IgD-negative memory B cell (primary cell): ENCODE data around the gene CFAP100. TPM values are rescaled to one million over a fixed set of nuclear protein-coding genes. Genes with fewer than 3 reads are reported as not detected.

Experiments
- H3K27ac Mint-ChIP-seq, 3 donors: one replicate each; pipeline ENCODE4 v1.8.0; 2020 to 2022; ENCODE audit warnings: mild to moderate bottlenecking in 3 of 3, mixed read lengths in 3 of 3, moderate library complexity in 1 of 3
- H3K27me3 Mint-ChIP-seq: one replicate; pipeline ENCODE4 v1.8.0; 2021; ENCODE audit warnings: mixed read lengths
- H3K36me3 Mint-ChIP-seq: one replicate; pipeline ENCODE4 v1.8.0; 2020; ENCODE audit warnings: mild to moderate bottlenecking, mixed read lengths
- H3K4me1 Mint-ChIP-seq, 3 donors: one replicate each; pipeline ENCODE4 v1.8.0; 2020 to 2022; ENCODE audit warnings: mixed read lengths in 3 of 3, mild to moderate bottlenecking in 1 of 3
- H3K4me3 Mint-ChIP-seq, 4 donors: one replicate each; pipeline ENCODE4 v1.8.0; 2020 to 2022; ENCODE audit warnings: mild to moderate bottlenecking in 4 of 4, mixed read lengths in 4 of 4, moderate library complexity in 3 of 4
- H3K9me3 Mint-ChIP-seq, 3 donors: one replicate each; pipeline ENCODE4 v1.8.0; 2020 to 2021; ENCODE audit warnings: mixed read lengths in 3 of 3, mild to moderate bottlenecking in 1 of 3
- polyA plus RNA-seq: library from polyadenylated mRNA; unstranded; fragments of 300-500 nt; fragmentation: Illumina TruSeq; gene quantifications from one replicate; pipeline ENCODE4 v1.2.3, GENCODE V29; 2021

Gene CFAP100
- polyA plus RNA-seq, 1 donor from 2014 or later, result not detected

DNA sequence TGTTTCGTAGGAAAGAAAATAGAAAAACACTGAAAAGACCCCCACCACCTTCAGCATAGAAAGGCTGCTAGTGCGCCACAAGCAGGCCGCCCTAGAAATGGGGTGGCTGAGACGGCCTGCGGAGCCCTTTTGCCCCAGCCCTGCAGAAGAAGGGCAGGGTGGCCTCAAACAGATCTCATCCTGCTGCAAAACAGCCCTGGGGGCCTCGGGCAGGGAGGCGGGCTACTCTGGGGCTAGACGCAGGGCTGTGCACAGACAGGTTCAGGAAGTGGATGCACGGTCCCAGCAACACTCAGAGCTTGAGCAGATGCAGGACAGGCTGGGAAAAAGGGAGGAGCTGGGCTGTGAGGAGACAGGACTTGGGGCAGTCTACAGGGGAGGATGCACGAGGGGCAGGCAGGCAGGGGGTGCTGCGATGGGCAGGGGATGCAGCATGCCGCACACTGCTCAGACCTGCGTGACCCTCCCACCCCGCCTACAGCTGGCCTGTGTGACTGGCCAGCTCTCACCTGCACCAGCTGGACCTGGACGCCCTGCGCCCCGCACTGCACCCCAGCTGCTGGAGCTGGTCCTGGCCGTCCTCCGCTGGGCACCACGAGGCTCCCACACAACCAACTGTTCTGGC lies 46.7 kb downstream of the CFAP100 start:
- Mint-ChIP-seq H3K4me1 (no peaks in the 10 kb centered on the region), H3K36me3 (peaks cover 7% of the 10 kb centered on the region), H3K9me3 (no peaks in the 10 kb centered on the region), H3K27ac (no peak overlapping the region), H3K4me3 (no peak overlapping the region), H3K27me3 (no peaks in the 10 kb centered on the region)

DNA sequence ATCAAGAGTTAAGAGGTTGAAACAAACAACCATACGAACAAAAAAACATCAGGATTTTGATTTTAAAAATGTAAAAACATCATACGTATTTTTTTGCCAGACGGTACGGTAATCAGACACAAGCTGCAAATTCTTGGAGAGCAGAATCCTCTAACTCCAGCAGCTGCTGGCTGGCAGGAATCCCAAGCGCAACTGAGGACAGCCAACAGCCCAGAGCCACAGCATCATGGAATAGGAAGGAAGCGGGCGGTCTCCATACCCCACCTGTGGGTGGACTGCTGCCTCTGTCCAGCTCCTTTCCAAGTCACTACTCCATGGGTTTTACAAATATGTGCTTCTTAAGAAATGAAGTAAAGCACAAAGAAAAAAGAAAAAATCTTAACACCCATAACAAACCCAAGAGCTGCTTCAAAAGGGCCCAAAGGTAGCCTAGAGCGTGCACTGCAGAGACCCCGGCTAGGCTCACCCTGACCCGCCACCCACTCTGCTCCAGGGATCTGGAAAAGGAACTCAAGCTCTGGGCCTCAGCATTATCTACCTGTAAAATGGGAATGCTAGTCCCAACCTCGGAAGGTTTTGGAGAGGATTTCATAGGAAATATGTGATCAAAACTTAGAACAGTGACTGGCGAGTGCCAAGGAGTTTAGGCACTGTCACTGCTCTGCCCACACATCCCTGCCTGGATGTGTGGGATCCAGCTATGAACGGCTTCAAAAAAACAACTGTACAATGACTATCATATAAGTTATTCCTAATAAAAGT lies 47.6 kb downstream of the CFAP100 start:
- Mint-ChIP-seq H3K4me3 (no peak overlapping the region), H3K36me3 (peaks cover 4% of the 10 kb centered on the region), H3K4me1 (peaks cover 0 to under 1% (median 0%) of the 10 kb centered on the region in 3 donors), H3K9me3 (no peaks in the 10 kb centered on the region), H3K27ac (no peak overlapping the region), H3K27me3 (no peaks in the 10 kb centered on the region)

GRCh38 chr3:126442856-126443242 lies 48.1 kb downstream of the CFAP100 start:
- Mint-ChIP-seq H3K4me1 (peaks cover 0 to 3% (median 0%) of the 10 kb centered on the region in 3 donors), H3K27me3 (no peaks in the 10 kb centered on the region), H3K36me3 (peaks cover 2% of the 10 kb centered on the region), H3K9me3 (no peaks in the 10 kb centered on the region), H3K27ac (no peak overlapping the region), H3K4me3 (no peak overlapping the region)

GRCh38 chr3:126445506-126445905 lies 50.8 kb downstream of the CFAP100 start:
- Mint-ChIP-seq H3K36me3 (no peaks in the 10 kb centered on the region), H3K9me3 (no peaks in the 10 kb centered on the region), H3K27me3 (no peaks in the 10 kb centered on the region), H3K27ac (no peak overlapping the region), H3K4me3 (no peak overlapping the region), H3K4me1 (peaks cover 0 to 3% (median 0%) of the 10 kb centered on the region in 3 donors)

GRCh38 chr3:126446301-126446700 lies 51.6 kb downstream of the CFAP100 start:
- H3K4me3 Mint-ChIP-seq, result no peak overlapping the region
- H3K27me3 Mint-ChIP-seq, result no peaks in the 10 kb centered on the region
- peaks cover 0 to 5% (median 0%) of the 10 kb centered on the region in 3 donors for H3K4me1 Mint-ChIP-seq
- H3K36me3 Mint-ChIP-seq, result no peaks in the 10 kb centered on the region
- no peak overlapping the region for H3K27ac Mint-ChIP-seq
- no peaks in the 10 kb centered on the region for H3K9me3 Mint-ChIP-seq

- no peaks in the 10 kb centered on the region for H3K27me3 Mint-ChIP-seq
- H3K4me1 Mint-ChIP-seq, result peaks cover 0 to 5% (median 0%) of the 10 kb centered on the region in 3 donors
- peaks cover 4% of the 10 kb centered on the region for H3K36me3 Mint-ChIP-seq
- H3K9me3 Mint-ChIP-seq, result no peaks in the 10 kb centered on the region
- H3K27ac Mint-ChIP-seq, result no peak overlapping the region
- no peak overlapping the region for H3K4me3 Mint-ChIP-seq
These were observed 52.1 kb downstream of the CFAP100 start for GRCh38 chr3:126446791-126447190.

DNA sequence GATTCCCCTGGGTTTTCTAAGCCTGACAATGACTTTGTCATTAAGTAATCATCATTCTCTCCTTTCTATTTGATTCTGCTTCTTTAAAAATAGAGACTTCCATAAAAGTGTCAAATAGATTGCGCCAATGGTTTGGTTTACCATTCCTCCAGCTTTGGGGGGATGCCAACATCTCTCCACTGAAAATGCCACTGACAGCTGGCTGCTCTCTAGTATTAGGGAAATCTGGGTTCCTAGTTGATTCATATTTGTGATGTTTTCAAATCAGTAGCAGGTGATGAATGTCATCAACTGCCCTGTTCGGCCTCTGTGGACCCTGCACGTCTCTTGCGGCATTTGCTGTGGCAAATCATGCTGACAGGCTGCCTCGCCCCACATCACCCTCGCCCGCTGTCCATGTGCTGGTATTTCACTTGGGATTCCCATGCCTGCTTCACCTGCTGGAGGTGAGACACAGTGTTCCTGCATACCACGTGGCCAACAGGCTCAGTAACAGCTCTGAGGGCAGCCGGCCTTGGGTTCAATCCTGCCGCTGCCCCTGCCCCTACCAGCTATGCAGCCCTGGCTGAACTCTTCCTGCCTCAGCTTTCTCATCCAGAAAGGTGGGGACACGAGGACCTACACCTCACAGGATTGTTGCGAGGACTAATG lies 52.9 kb downstream of the CFAP100 start:
- H3K36me3 Mint-ChIP-seq, result peaks cover 6% of the 10 kb centered on the region
- no peak overlapping the region for H3K27ac Mint-ChIP-seq
- no peaks in the 10 kb centered on the region for H3K27me3 Mint-ChIP-seq
- no peak overlapping the region for H3K4me3 Mint-ChIP-seq
- H3K4me1 Mint-ChIP-seq, result peaks cover 0 to 5% (median 0%) of the 10 kb centered on the region in 3 donors
- no peaks in the 10 kb centered on the region for H3K9me3 Mint-ChIP-seq

- Mint-ChIP-seq H3K27me3 (no peaks in the 10 kb centered on the region), H3K9me3 (no peaks in the 10 kb centered on the region), H3K27ac (peak overlapping the region in 1 of 3 donors; percentile 27), H3K4me3 (no peak overlapping the region), H3K36me3 (peaks cover 6% of the 10 kb centered on the region), H3K4me1 (peaks cover 0 to 5% (median 0%) of the 10 kb centered on the region in 3 donors)
These were observed 53.6 kb downstream of the CFAP100 start for GRCh38 chr3:126448136-126448892.

GRCh38 chr3:126448893-126449180 lies 54.1 kb downstream of the CFAP100 start:
- Mint-ChIP-seq H3K27me3 (no peaks in the 10 kb centered on the region), H3K4me3 (no peak overlapping the region), H3K9me3 (no peaks in the 10 kb centered on the region), H3K27ac (no peak overlapping the region), H3K36me3 (peaks cover 6% of the 10 kb centered on the region), H3K4me1 (peaks cover 0 to 5% (median 0%) of the 10 kb centered on the region in 3 donors)

DNA sequence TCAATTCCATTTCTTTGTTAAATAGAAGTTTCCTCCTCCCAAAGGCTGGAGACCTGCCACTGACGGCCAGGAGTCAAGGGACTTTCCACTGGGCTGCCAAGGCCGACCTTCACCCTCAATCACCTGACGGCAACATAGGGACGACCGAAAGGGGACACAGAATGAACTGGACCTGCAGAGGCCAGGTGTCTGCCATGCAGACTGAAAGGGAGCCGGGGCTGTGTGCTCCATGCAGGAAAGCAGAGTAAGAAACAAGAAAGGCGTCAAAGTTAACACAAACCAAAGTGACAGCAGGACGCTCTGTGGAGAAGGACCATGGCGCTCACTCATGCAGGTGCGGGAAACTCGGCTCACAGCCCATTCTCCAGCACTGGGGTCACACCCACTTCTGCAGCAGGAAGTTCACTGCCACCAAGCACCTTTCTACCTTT lies 54.9 kb downstream of the CFAP100 start:
- H3K4me3 Mint-ChIP-seq, result no peak overlapping the region
- H3K27me3 Mint-ChIP-seq, result no peaks in the 10 kb centered on the region
- H3K4me1 Mint-ChIP-seq, result peaks cover 0 to 5% (median 0%) of the 10 kb centered on the region in 3 donors
- peaks cover 7% of the 10 kb centered on the region for H3K36me3 Mint-ChIP-seq
- no peaks in the 10 kb centered on the region for H3K9me3 Mint-ChIP-seq
- H3K27ac Mint-ChIP-seq, result peak overlapping the region in 1 of 3 donors; percentile 74

DNA sequence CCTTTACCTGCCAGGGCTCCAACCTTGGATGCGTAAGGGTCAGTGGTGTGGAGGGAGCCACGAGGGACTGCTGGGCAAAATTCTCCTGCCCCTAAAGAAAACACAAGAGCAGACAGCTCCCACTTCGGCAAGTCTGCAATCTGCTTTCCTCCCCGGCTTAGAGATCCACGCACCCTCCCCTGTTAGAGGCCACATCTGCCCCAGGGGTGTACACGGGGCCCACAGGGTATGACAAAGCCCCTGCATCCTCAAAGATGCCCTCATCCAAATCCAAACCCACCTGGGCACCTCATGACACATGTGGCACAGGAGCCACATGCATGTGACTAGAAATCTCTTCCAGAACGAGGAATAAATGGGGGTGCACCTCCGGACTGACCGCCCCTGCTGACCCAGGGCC lies 55.5 kb downstream of the CFAP100 start:
- peak overlapping the region in 1 of 3 donors; percentile 74 for H3K27ac Mint-ChIP-seq
- no peak overlapping the region for H3K4me3 Mint-ChIP-seq
- peaks cover 0 to 5% (median 0%) of the 10 kb centered on the region in 3 donors for H3K4me1 Mint-ChIP-seq
- H3K9me3 Mint-ChIP-seq, result no peaks in the 10 kb centered on the region
- no peaks in the 10 kb centered on the region for H3K27me3 Mint-ChIP-seq
- peaks cover 7% of the 10 kb centered on the region for H3K36me3 Mint-ChIP-seq

DNA sequence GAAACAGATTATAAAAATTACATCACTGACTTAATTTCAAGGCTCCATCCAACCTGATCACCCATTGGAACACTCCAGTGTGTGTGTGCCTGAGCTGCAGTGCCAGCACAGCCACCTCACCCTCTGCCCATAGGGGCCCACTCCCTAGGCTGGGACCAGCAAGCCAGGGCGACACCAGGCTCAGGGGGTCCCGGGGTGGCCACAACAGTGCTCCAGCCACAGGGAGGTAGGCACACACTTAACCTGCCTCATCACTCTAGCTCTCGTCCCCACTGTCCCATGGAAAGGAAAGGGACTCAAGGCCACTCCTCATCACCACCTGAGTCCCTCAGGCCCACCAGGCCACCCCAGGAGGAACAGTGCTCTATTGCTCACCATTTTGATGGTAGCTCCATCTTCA lies 56.0 kb downstream of the CFAP100 start:
- H3K27me3 Mint-ChIP-seq, result no peaks in the 10 kb centered on the region
- no peak overlapping the region for H3K27ac Mint-ChIP-seq
- peaks cover 0 to 5% (median 0%) of the 10 kb centered on the region in 3 donors for H3K4me1 Mint-ChIP-seq
- H3K4me3 Mint-ChIP-seq, result no peak overlapping the region
- peaks cover 7% of the 10 kb centered on the region for H3K36me3 Mint-ChIP-seq
- H3K9me3 Mint-ChIP-seq, result no peaks in the 10 kb centered on the region

DNA sequence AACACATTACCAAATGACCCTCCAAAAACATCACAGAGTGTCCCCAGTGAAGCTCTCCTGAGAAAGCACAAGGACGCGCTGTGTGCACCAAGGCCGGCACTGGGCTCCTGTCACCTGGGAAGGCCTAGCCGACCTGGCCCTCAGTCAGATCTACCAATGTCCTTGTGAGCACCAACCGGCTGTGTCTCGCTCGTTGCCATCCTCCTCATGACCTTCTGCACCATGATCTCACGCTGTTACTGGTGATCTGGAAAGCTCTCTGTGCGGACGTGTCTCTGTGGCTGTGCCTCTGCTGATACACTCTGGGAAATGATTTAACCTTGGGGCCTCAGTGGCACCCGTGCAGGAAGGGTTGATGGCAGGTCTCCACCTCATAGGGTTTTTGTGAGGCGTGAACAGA lies 56.8 kb downstream of the CFAP100 start:
- H3K27ac Mint-ChIP-seq, result peak overlapping the region in 1 of 3 donors; percentile 43
- peaks cover 7% of the 10 kb centered on the region for H3K36me3 Mint-ChIP-seq
- no peak overlapping the region for H3K4me3 Mint-ChIP-seq

DNA sequence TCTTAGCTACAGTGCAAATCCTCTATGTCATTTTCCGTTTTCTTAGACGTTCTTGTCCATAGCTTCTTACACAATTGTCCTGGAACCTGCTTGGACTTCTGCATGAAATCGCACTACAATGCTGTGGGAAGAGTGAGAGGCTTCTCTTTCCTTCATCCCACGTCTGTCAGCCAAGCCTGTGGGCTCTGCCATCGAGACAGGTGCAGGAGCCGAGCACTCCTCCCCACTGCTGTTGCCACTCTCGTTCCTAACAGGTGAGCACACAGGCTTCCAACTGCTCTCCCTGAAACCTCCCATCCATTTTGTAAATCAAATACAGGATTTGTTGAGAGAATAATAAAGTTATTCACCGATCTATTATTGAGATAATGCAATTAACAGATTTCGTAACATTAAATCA lies 57.5 kb downstream of the CFAP100 start:
- Mint-ChIP-seq H3K27me3 (no peaks in the 10 kb centered on the region), H3K4me1 (peaks cover 0 to 5% (median 0%) of the 10 kb centered on the region in 3 donors), H3K4me3 (no peak overlapping the region), H3K36me3 (peaks cover 7% of the 10 kb centered on the region), H3K9me3 (no peaks in the 10 kb centered on the region), H3K27ac (peak overlapping the region in 1 of 3 donors; percentile 43)

More for the DNA sequence above, 56.8 kb downstream of the CFAP100 start:
- Mint-ChIP-seq H3K4me1 (peaks cover 0 to 5% (median 0%) of the 10 kb centered on the region in 3 donors), H3K27me3 (no peaks in the 10 kb centered on the region), H3K9me3 (no peaks in the 10 kb centered on the region)

- H3K4me3 Mint-ChIP-seq, result no peak overlapping the region
- no peaks in the 10 kb centered on the region for H3K9me3 Mint-ChIP-seq
- H3K27me3 Mint-ChIP-seq, result no peaks in the 10 kb centered on the region
- no peak overlapping the region for H3K27ac Mint-ChIP-seq
- peaks cover 0 to 3% (median 0%) of the 10 kb centered on the region in 3 donors for H3K4me1 Mint-ChIP-seq
- H3K36me3 Mint-ChIP-seq, result peaks cover 10% of the 10 kb centered on the region
These were observed 59.3 kb downstream of the CFAP100 start for GRCh38 chr3:126454025-126454424.
